HG02943 (cell line): ENCODE data around the gene EPB41L3.
"Not testable (repeated sequence)": the region's sequence is repeated elsewhere in the genome, so short reads cannot be mapped to it uniquely, and the experiment has no call there.

Source experiments
- ATAC-seq: cut with Tn5 transposase; IDR thresholded peaks from one replicate; pipeline ENCODE4 v1.9.1; 2021; ENCODE audit warnings: mild to moderate bottlenecking, low read depth, moderate library complexity; ENCODE audit not compliant: unreplicated experiment

The EPB41L3 gene

DNA sequence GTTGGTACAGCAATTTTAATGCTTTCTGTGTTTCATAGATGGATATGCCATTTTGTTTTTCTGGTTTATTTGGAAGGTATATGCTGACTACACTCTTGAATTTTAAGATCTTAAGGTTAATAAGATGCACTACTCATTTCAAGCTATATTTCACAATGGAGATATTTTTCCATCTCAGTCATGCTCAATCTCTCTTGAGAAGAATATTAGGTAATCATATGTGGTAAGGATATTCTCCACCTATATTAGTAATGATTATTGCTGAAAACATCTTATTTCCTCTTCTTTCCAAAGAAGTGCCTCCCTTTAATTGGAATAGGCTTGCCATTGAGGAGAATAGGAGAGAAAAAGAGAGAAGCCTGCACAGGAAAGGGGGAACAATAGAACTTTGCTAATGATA is 40.1 kb downstream of the EPB41L3 start:
- ATAC-seq: no peak

DNA sequence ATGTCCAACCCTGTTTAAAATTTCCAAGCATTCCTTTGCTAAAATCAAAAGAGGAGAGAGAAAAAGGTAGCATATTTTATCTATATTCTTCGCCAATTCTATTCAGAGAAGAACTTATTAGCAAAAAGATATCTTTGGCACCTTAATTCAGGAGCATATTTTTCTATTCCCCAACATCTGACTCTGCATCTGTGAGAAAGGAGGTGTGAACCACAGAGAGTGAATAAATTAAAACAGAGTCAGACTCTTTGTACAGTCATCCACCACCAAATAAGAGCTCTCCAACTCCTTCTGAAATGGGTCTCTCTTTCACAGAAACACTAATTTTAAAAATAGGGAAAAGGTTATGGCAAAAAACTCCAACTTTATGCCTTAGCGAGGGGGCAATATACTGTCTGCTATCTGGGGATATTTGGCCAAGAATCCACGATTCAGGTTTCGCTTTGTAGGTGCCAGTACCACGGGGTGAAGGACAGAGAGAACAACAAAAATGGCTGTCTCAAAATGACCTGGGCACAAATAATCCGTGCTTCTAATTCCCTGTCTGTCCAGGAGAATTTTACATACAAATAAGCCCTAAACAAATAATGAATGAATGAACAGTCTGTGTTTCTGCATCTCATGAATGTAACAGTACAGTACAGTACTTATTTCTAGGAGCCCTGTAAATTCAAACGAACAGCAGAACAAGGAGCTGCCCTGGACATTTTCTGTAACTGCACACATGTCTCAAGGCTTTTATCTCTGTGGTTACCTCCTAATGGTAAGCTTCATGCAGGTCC is 43.4 kb downstream of the EPB41L3 start:
- ATAC-seq: no peak

DNA sequence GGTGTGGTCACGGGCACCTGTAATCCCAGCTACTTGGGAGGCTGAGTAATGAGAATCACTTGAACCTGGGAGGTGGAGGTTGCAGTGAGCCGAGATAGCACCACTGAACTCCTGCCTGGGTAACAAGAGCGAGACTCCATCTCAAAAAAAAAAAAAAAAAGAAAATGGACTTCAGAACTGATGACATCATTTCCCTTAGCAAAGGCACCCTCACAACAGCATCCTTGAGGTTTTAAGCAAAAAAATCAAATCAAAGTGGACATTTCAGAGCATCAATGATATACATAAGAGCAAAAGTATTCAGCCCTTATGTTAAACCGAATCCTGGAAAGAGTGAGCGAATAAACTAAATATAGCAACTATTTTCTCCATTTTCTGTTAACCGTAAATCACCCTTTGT is 45.3 kb downstream of the EPB41L3 start:
- no peak for ATAC-seq

GRCh38 chr18:5496305-5496704 is 47.5 kb downstream of the EPB41L3 start:
- no peak for ATAC-seq

DNA sequence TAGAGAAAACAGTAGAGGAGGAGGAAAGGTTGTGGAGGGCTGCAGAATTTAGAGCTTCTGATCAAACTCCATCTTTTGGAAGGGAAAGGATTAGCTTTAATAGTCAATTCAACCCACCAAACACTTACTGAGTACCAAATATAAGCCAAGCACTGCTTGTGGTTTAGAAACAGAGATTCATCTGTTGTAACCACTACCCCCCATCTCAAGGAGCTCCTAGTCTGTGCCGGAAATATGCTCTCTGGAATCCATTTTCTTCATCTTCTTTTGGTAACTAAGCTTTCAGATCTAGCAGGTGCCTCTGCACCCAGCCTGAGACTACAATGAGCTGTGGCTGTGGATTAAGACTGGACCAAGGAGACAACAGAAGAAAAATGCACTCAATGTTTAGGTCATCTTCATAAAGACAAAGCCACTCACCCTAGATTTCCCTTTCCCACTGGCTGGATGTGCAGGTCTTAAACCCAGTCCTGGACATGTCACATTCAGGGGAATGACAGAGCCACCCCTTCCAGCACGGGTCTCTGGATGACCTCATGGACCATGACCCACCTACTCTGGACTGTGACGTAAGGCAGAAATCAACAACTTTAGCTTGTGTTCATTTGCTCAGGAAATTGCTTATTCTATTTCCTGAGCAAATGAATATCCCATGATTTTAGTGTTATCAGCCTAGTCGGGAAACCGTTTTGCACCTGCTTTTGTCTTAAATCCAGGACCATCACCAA is 52.9 kb downstream of the EPB41L3 start:
- no peak for ATAC-seq

- ATAC-seq: no peak
Measured at GRCh38 chr18:5488844-5489243, 55.0 kb downstream of the EPB41L3 start.

- not testable (repeated sequence) for ATAC-seq
Measured at GRCh38 chr18:5488044-5488443, 55.8 kb downstream of the EPB41L3 start.

DNA sequence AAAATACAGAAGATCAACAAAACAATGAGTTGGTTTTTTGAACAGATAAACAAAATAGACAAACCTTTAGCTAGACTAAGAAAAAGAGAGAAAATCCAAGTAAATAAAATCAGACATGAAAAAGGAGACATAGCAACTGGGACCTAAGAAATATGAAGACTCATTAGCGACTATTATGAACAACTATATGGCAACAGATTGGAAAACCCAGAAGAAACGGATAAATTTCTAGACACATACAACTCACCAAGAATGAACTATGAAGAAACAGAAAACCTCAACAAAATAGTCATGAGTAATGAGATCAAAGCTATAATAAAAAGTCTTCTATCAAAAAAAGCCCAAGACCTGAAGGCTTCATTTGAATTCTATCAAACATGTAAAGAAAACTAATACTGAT is 59.3 kb downstream of the EPB41L3 start:
- no peak for ATAC-seq

DNA sequence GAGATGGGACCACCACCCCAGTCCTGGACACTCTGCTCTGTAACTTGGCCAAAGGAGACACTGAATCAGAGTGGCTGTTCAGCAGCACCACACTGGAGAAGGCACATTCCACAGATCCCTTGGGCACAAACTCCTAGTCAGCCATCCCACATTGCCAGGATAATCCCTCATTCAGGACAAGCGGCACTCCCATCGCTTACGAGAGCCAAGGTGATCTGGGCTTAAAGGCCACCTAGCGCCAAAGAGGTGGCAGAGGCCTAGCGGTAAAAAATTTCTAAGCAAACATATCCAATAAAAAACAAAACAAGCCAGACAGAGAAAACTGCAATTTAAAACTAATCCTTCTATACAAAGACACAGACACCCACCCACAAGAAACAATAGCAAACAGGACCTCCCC is 62.2 kb downstream of the EPB41L3 start:
- no peak for ATAC-seq

- no peak for ATAC-seq
Measured at GRCh38 chr18:5478261-5478660, 65.5 kb downstream of the EPB41L3 start.

GRCh38 chr18:5476961-5477800 is 66.6 kb downstream of the EPB41L3 start:
- no peak for ATAC-seq

- no peak for ATAC-seq
Measured at GRCh38 chr18:5475267-5475666, 68.5 kb downstream of the EPB41L3 start.

- ATAC-seq: no peak
Measured at GRCh38 chr18:5469340-5469739, 74.5 kb downstream of the EPB41L3 start.

DNA sequence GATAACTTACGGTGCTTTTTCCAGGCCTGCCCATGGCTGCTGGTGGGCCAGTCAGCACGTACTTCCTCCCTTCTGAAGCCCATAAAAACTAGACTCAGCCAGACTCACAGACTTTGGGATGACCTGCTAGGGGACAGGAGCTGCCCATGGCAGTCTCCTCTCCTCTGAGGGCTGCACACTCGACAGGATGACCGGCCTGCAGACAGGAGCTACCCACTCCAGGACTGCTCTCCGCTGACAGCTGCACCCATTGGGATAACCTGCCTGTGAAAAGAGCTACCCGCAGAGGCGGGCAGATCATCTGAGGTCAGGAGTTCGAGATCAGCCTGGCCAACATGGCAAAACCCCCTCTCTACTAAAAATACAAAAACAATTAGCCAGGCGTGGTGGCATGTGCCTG is 75.4 kb downstream of the EPB41L3 start:
- no peak for ATAC-seq

GRCh38 chr18:5467671-5468070 is 76.1 kb downstream of the EPB41L3 start:
- no peak for ATAC-seq

DNA sequence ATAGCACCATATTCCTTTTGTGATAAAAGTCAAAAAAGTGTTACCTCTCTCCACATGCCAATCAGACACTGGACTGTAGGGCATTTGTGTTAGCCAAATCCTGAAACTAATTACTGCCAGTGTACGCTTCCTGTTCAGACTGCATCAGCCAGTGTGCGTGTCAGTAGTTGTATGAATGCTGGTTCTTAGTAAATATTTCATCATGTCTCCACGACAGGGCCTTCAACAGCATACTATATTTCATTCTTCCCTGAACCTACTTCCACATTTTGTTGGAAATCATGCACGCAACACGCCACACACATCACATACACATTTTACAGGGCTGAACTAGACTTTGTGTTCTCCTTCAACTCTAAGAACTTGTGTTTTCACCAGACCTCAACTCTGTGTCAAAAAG is 77.5 kb downstream of the EPB41L3 start:
- no peak for ATAC-seq

- ATAC-seq: no peak
Measured at GRCh38 chr18:5464251-5464650, 79.5 kb downstream of the EPB41L3 start.

DNA sequence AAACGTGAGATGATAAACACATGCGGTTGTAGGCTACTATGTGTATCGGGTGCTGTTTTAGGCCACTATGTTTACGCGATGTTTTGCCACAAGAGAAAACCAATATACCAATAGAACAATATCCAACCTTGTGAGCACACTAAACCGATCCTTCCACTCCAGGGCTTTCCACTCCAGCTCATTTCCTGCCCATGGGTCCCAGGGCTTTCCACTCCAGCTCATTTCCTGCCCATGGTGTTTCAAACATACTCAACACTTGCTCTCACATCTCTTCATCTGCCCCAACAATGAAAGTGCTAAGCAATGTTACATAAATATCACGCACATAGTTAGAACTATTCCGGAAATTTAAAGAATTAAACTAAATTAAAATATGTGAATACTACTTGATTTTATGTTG is 80.0 kb downstream of the EPB41L3 start:
- no peak for ATAC-seq

- ATAC-seq: no peak
Measured at GRCh38 chr18:5463390-5463789, 80.4 kb downstream of the EPB41L3 start.

DNA sequence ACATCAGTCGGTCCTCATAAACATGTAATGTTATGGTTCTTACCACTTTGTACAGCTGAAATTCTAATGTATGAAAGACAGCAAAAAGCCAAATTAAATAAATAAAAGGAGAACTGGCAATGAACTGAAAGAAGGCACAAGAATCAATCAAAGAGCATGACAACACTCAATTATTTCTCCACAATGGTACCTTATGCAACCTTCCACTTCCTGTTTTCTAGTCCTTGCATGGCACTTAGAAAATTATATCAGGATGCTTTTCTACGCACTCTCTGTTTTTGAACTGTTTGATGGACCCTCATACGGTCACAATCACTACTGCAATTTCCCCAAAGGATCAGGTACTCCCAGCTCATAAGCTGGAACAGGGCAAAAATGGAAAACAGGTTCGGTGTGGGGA is 81.6 kb downstream of the EPB41L3 start:
- no peak for ATAC-seq

DNA sequence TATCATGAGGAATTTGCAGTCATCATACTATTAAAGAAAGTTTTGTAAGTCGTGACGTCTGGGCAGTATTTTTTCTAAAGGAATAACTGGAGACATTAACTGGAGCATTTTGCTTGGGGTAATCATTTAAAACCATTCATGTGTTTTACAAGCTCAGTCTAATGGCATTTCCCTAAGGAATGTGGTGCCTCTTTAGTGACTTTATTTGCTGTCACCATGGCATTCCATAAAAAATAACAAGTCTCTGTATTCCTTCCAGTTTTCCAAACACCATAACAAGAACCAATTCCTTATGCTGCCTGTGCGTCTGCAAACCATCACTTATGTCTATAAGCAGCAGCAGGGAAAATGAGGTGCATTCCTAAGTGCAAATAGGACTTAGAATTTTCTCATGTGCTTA is 82.8 kb downstream of the EPB41L3 start:
- no peak for ATAC-seq
